Activated CD8-positive, alpha-beta memory T cell treated with anti-CD3 and anti-CD28 coated beads for 24 hours (primary cell): ENCODE results near the gene CATSPERB.
"Not testable (repeated sequence)": the region's sequence is repeated elsewhere in the genome, so short reads cannot be mapped to it uniquely, and the experiment has no call there.

Source experiments
- DNase-seq: peaks from one replicate; pipeline ENCODE4 v3.0.0-alpha.2; 2020

The CATSPERB gene, protein sequence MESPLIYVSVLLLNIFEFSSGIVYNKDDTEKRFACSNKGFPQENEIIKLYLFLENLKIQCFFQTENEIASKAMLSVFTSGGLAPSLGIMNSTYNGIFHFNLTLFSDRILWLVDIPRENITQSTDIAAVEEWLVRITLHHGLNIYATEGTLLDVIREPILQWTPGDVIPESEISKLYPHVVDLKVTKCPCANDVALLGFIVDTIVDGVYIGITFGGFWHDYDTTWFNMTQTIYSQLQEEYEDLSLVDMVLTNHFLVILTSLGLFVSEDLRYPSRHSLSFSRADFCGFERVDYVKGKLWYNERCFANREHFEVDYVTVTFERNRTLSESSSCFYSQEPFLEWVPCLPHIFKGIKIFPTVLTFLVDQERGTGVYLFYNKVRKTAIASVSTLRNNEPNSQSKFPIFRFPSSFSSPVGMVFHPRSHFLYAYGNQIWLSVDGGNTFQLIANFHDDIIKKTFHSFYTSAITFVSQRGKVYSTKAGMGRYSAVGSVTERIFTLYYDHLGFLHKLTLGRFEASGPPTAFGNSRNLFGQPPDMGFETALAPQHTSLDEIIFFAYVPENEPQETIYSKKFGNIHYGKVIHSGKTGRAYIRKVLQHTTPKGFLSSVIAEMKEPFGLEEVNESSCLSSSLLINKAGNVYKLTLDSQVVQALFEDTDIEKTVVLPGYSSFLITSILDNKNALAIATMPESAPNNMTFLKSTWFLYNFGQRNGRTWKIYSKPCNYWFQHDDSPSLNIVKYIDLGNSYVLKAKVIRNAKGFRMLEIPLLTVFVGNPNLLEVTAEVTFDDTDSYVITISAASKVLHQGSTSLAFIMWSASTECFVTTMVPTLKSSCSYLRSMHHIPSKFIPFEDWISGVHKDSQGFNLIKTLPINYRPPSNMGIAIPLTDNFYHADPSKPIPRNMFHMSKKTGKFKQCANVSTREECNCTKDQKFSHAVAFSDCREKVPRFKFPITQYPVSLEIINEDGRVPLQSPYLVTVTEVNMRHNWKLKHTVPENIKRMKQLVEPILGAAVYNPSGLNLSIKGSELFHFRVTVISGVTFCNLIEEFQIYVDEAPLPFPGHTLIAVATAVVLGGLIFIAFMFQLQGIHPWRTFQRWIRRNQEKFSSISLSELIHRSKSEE

DNA sequence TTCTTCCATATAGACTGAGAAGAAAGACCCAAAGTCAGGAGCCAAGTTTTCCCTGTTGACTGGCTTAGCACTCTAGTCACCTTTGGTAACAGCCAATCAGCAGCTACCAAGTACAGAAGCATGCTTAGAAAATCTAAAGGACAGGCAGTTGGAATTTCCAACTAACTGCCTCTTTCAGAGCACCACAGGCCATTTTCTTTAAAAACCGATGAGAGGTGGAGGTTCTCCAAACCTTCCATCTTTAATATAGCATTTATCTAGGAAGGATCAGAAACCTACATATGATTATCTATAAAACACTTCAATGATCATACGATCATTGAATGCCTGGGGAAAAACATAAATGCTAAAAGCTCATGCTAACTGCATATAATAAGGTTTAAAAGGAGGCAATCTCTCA, at the start of gene CATSPERB:
Gene CATSPERB (minus strand): TSS at position 101 of the 400 bp plus-strand sequence. CDS start 2,607 bp downstream, outside the sequence.
- no peak for DNase-seq

DNA sequence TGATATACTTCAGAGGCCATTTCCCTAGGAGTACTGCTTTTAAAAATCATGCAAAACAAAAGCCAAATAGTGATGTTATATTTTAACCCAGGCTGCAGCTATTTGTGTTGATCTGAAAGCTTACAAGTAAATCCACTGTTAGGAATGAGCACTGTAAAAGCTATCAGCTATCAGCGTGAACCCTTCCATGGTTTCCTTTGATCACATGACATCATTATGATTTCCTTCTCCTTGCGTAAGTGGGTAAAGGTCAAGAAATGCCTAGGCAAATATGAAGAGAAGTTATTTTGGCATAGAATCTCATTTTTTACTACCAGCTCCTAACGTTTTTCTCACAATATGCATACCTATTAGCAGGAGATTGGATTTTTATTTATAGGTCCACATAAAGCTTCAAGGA, 48.6 kb upstream of the CATSPERB start:
- no peak for DNase-seq

DNA sequence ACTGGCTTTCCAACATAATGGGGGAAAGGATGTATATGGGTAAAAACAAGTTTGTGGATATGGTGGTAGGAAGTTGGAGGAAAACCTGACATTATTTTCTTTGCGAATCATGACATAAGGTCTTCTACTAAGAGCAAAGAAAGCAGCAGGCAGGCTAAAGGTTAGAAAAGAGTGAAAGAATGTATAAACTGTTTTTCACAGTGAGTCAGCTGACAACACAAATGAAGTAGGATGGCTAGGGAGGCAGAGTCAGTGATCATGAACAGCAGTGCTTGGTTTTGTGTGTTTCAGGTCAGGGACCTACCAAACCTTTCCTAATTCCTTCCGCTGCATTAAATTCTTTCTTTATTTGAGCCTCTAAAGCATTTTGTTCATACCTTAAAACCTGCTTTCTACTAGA, 46.3 kb upstream of the CATSPERB start:
- DNase-seq: no peak

DNA sequence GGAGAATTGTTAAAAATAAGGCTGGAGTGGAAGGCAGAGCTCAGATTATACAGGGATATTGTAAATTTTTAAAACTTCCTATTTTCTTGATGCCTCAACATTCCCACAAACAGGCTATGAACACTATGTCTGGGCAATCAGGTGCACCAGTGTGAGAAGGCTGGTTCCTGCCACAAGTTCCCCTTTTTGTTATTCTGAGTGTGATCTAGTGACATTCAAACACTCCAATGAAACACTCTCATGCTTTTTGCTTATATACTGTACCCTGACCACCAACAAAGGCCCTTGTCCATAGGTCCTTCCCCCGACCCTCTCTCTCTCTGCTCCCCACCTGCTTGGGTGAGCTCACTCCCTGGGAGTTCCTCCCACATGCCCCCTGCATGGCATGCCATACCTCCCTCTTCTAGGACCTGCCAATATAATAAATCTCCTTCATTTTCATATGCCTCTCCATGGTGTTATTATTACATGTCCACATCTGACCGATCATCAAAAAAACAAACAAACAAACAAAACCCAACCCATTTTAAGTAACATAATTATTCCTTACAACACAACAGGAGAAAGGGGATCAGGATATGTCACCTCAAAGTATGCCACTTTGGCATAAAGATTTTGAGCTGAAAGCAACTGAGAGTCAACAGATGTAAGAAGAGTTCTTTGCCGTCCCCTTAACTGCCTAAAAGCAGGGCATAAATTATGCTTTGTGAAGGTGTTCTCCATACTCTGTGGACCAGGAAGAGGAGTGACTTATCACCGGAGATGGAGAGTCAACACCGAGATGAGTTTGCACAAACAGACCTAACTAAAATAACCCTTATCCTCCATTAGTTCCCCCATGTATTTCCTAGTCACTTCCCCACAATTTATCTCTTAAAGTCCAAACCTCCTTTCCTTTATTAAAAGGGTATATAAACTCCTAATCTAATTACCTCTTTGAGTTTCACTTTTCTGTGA, 42.5 kb upstream of the CATSPERB start:
- no peak for DNase-seq

DNA sequence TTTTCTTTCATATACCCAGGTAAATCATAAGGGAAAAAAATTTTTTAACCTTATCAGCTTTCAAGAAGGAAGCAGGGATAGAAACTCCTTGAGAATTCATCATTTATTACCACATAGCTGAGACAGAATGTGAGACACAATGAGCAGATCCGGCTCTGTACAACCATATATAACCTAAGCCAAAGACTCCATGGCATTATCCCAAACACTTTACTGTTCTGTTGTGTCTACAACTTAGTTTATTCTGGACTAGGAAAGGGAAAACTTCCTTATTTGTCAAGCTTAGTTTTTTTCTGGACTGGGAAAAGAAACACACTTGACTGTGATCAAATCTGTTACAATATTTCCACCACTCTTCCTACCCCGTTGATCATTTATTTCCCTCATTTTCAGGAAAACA, 38.3 kb upstream of the CATSPERB start:
- no peak for DNase-seq

DNA sequence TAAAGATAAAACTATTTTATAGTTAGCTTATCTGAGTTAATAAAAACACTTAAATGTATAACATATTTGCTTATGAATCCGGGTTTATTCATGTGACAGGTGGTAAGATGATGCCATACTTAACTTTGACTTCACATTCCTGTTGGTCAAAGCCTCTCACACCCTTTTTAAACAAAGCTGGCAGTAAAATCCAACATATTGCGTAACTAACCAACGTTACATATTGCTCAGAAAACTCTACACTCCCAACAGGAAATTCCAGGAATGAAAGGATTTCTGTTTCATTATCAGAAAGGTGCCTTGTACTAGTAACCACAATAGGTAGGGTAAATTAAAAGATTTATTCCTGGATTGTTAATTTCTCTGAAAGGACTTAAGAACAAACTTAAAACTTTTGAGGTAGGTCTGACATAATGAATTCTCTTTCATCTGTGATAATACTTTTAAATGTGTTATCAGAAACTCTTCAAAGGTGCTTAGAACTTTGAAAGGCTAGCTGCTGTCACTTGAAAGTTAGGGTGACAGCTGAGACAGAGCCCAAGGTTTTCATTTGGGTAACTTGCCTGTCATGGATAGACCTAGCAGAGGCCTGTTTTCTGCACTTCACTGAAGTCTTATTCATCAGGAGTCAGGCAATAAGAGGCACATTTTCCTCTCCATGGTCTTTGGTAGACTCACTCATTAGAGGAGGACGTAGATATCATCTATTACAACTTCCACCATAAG, 23.8 kb upstream of the CATSPERB start:
- DNase-seq: no peak

DNA sequence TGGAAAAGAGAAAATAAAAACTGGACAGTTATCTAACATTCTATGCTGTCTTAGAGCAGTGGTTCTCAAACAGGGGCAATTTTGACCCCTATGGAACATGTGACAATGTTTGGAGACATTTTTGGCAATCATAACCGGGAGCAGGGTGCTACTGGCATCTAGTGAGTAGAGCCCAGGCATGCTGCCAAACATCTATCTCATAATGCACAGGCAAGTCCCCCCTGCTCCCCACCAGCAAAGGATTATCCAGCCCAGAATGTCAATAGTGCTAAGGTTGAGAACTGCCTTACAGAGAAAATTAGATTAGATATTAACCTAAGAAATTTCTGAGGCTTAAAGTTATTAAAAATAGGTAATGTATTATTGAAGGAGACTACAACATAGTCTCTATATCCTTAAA, 22.9 kb upstream of the CATSPERB start:
- no peak for DNase-seq

DNA sequence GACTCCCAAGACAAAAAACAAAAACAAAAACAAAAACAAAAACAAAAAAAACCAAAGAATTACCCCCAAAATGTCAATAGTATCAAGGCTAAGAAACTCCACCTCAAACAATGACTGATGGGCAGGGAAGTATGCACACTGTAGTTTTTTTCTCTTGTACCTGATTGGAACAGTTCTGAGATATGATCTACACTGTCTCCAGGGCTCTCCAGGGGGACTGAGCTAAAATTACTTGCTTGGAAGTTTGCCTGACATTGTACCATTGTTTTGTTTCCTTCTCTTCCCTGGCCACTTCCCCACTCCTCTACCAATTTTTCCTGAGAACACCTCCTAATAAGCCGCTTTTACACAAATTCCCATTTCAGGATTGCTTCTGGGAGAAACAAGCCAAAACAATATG, 22.3 kb upstream of the CATSPERB start:
- no peak for DNase-seq

DNA sequence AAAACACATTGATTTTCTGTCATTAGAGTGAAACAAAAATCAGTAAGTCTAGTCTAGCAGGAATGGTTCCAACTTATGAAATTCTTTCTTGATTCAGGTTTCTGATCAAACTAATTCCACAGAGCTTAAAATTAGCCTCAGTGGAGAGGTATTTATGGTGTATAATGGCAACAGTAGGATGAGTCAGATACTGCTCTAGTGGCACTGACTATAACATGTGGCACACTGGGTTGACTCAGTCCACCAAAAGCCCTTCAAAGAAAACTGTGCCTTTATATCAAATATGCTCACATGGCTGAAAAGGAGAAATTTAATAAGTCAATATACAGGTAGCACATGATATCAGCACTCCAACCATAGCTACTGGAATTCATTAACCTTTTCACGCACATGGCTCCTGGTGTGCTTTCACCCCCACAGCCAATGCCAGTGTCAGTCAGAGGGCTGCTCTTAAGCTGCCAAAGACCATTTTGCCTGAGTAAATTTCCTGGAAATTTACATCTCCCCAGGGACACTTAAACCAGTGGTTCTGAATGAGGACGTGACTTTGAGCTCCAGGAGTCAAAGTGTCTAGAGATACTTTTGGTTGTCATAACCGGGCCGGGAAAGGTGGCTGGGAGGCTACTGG, 21.7 kb upstream of the CATSPERB start:
- DNase-seq: no peak

DNA sequence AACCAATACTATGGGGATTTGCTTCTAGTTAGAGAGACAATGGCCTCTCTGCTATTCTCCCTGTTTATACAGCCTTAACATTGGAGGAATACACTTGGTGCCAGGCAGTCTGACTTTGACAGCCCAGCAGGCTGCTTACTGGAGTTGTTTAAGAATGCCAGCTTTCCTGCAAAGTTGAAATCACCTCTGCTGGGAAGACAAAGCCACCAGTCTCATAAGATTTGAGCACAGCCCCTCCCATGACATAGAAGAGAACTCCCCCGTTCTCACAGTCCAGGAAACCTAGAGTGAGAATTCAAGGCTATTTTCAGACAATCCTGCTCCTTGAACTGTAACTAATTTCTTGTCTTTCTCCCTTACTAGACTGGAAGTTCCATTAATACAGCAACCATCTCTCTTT, 21.1 kb upstream of the CATSPERB start:
- no peak for DNase-seq

DNA sequence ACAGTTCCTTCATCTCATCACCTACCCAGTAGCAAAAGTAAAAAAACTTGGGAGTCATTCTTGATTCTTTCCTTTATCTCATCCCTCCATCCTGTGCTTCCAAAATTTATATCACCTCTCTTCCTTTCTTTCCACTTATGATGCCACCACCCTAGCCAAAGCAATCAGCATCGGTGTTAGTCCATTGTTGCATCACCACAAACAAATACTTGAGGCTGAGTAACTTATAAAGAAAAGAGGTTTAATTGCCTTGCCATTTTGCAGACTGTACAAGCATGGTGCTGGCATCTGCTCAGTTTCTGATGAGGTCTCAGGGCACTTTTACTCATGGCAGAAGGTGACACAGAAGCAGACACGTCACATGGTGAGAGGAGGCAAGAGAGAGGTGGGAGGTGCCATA, 19.8 kb upstream of the CATSPERB start:
- DNase-seq: no peak

DNA sequence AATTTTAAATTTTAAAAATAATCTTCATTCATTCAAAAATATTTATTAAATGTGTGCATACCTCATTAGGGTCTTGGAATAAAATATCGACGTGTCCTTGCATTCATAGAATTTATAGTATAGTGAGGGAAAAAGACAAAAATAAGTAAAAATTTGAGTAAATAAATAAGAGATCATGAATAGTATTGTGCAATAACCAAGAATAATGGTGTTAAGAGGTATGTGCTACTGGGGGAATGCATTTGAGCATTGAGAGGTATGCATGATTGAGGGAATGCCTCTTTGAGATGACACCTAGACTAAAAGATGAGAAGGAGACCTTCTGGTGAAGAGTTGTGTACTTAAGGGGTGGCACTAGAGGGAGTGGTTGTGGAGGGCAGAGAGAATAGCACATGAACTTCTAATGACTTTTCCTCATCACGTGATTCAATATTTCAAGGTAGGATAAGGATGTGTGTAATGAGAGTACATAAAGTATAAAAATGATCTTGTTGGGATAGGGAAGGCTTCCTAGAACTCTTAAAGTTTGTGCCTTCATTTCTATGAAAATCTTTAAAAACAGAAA, 18.8 kb upstream of the CATSPERB start:
- DNase-seq: no peak

DNA sequence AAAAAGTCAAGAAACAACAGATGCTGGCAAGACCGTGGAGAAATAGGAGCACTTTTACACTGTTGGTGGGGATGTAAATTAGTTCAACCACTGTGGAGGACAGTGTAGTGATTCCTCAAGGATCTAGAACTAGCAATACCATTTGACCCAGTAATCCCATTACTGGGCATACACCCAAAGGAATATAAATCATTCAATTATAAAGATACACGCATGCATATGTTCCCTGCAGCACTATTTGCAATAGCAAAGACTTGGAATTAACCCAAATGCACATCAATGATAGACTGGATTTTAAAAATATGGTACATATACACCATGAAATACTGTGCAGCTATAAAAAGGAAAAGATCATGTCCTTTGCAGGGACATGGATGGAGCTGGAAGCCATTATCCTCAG, 18.0 kb upstream of the CATSPERB start:
- DNase-seq: no peak

DNA sequence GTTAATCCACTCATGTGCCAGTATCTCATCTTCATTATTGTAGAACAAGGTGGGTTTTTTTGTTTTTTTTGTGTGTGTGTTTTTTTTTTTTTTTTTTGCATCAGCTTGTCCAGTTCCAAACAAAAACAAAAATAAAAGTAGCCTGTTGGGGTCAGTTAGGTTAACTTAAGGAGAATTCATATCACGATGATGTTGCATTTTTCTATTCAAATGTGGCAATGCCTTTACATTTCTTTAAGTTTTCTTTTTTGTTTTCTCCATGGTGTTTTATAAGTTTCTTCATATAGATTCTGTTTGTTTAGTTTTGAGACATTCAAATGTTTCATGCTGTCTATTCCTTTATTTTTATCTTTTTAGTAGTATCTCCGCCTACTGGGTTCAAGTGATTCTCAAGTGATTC, 16.2 kb upstream of the CATSPERB start:
- DNase-seq: no peak

DNA sequence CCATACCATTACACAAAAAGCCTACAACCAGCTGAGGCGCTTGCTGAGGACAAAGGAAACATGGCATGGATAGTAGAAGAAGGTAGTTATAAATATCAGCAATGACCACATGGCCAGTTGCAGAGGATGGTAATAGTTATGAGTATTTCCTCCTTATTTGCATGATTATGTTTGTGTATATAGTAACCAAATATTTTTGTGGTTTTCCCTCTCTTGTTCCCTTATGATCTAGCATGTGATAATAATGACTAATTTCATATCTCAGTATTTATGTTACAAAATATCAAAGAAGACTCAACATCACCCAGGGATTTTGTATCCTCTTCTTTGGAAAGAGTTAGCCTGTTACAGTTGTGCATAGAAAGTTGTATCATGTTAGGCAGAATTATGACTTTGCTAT, 13.5 kb upstream of the CATSPERB start:
- no peak for DNase-seq

DNA sequence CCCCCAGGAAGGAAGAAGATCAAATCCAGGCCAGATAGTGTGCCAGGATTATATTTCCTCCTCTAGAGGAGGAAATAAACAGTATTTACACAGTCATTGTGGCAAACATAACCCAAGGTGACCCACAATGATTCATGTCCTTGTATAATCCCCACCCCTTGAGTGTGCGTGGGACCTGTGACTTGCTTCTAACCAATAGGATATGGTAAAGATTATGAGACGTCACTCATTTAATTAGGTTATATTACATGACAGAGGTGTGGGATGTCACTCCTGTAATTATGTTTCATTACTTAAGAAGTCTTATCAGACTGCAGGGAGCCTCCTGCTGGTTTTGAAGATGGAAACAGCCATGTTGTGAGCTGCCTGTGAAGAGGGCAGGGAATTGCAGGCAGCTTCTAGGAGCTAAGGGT, 12.2 kb upstream of the CATSPERB start:
- DNase-seq: no peak

DNA sequence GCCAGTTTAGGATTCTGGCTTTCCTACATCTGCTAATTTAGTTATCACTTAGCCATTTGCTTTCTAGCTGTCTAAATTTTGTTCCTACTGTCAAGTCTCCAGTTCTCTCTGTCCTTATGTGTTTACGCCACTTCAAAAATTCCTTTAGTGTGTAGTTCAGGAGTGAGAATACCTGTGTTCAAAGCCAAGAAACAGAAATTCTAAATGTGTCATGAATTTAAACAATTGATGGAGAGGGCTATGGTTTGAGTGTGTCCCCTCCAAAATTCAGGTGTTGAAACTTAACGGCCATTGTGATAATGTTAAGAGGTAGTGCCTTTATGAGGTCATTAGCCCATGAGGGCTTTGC, 11.4 kb upstream of the CATSPERB start:
- no peak for DNase-seq

DNA sequence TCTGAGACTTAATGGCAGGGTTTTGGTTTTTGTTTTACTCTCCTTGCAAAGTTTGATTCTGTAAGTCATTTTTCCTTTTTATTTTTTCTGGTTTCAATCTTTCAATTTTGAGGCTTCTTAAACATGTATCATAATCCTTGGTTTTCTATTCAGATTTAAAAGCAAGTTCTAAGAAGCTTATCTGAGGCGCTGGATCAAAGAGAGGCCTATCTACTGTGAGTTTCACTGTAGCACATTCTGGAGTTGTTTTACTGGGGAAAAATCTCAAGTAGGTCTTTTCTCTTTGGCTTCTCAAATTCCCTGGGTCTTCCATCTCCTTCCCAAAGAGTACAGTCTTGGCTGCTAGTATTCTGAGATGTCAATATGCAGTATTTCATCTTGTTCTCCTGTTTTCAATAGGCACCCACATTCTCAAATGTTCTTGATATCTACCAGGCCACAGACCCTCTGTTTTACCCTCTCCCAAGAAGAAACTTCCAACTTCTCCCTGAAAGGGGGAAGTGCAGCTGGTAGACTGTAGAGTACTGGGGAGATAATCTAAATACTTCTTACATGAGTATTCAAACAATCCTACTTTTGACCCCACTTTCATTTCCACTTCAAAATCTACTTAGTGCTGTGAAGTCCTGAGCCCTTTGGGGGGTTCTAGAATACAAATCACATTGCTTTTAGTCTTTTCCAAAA, 10.9 kb upstream of the CATSPERB start:
- DNase-seq: no peak

DNA sequence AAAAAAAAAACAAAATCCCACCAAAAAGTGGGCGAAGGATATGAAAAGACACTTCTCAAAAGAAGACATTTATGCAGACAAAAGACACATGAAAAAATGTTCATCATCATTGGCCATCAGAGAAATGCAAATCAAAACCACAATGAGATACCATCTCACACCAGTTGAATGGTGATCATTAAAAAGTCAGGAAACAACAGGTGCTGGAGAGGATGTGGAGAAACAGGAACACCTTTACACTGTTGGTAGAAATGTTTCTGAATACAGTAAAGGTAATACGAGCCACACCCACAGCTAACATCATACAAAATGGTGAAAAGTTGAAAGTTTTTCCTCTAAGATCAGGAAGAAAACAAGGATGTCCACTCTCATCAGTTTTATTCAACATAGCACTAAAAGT, 8.0 kb upstream of the CATSPERB start:
- not testable (repeated sequence) for DNase-seq

DNA sequence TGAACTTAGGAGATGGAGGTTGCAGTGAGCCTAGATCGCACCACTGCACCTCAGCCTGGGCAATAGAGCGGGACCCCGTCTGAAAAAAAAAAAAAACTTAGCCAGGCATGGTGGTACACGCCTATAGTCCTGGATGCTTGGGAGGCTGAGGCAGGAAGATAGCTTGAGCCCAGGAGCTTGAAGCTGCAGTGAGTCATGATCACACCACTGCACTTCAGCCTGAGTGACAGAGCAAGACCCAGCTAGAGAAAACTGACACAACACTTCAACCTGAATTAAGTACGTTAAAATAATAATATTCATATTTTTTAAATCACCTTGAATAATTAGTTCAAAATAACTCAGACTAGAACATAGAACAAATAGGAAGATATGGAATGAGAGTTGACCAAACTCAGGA, 5.7 kb upstream of the CATSPERB start:
- DNase-seq: no peak
